H9 (cell line): ENCODE data around the gene PITX1. TPM values are rescaled to one million over a fixed set of nuclear protein-coding genes. Genes with fewer than 3 reads are reported as not detected.

Experiments used
- DNase-seq: peaks from one replicate; pipeline ENCODE4 v3.0.0-alpha.2; 2017
- H2AFZ ChIP-seq: one replicate; pipeline ENCODE4 v1.6.1; 2013; ENCODE audit warnings: mild to moderate bottlenecking, low read length, control low read depth, moderate library complexity
- H2AK5ac ChIP-seq: 2 replicates; pipeline ENCODE4 v1.6.1; 2013; ENCODE audit warnings: low read length, control low read depth, mixed read lengths; ENCODE audit not compliant: insufficient read length
- H2BK120ac ChIP-seq: one replicate; pipeline ENCODE4 v1.6.1; 2013; ENCODE audit warnings: low read depth, mild to moderate bottlenecking, low read length, control low read depth, inconsistent platforms; ENCODE audit not compliant: poor library complexity, severe bottlenecking
- H2BK12ac ChIP-seq: 2 replicates; pipeline ENCODE4 v1.6.1; 2013; ENCODE audit warnings: low read length, control low read depth, mixed read lengths, low read depth; ENCODE audit not compliant: insufficient read length
- H2BK15ac ChIP-seq: 2 replicates; pipeline ENCODE4 v1.6.1; 2013; ENCODE audit warnings: low read depth, low read length, control low read depth
- H2BK20ac ChIP-seq: one replicate; pipeline ENCODE4 v1.6.1; 2013; ENCODE audit warnings: low read depth, mild to moderate bottlenecking, low read length, control low read depth, inconsistent platforms; ENCODE audit not compliant: poor library complexity, severe bottlenecking
- H2BK5ac ChIP-seq: 2 replicates; pipeline ENCODE4 v1.6.1; 2013; ENCODE audit warnings: low read length, control low read depth, mixed read lengths; ENCODE audit not compliant: insufficient read length
- H3K14ac ChIP-seq: 2 replicates; pipeline ENCODE4 v1.6.1; 2013; ENCODE audit warnings: low read length, control low read depth; ENCODE audit not compliant: insufficient read depth
- H3K18ac ChIP-seq: 2 replicates; pipeline ENCODE4 v1.6.1; 2013; ENCODE audit warnings: low read depth, mild to moderate bottlenecking, mixed read lengths, low read length, control low read depth; ENCODE audit not compliant: insufficient read length
- H3K23ac ChIP-seq: 2 replicates; pipeline ENCODE4 v1.6.1; 2013; ENCODE audit warnings: low read length, control low read depth, mixed read lengths, low read depth; ENCODE audit not compliant: insufficient read length
- H3K23me2 ChIP-seq: 2 replicates; pipeline ENCODE4 v1.6.1; 2013; ENCODE audit warnings: low read depth, mild to moderate bottlenecking, mixed read lengths, low read length, control low read depth; ENCODE audit not compliant: insufficient read length, poor library complexity, severe bottlenecking
- H3K27ac ChIP-seq: 2 replicates; pipeline ENCODE4 v1.5.1; 2013; ENCODE audit warnings: low read length, control low read depth, mixed read lengths, low read depth; ENCODE audit not compliant: insufficient read length
- H3K27me3 ChIP-seq: 2 replicates; pipeline ENCODE4 v1.6.1; 2013; ENCODE audit warnings: low read length, control low read depth, inconsistent platforms; ENCODE audit not compliant: insufficient read depth
- H3K4ac ChIP-seq: 2 replicates; pipeline ENCODE4 v1.6.1; 2013; ENCODE audit warnings: low read depth, mild to moderate bottlenecking, control low read depth, inconsistent platforms, low read length, moderate library complexity
- H3K4me1 ChIP-seq: 2 replicates; pipeline ENCODE4 v1.6.1; 2013; ENCODE audit warnings: low read length, control low read depth, inconsistent platforms; ENCODE audit not compliant: insufficient read depth
- H3K4me2 ChIP-seq: 2 replicates; pipeline ENCODE4 v1.6.1; 2013; ENCODE audit warnings: low read length, control low read depth, mixed read lengths; ENCODE audit not compliant: insufficient read length, insufficient read depth
- H3K56ac ChIP-seq: 2 replicates; pipeline ENCODE4 v1.6.1; 2013; ENCODE audit warnings: low read depth, mild to moderate bottlenecking, mixed read lengths, low read length, control low read depth; ENCODE audit not compliant: insufficient read length
- H3K79me1 ChIP-seq: 2 replicates; pipeline ENCODE4 v1.6.1; 2013; ENCODE audit warnings: low read depth, mild to moderate bottlenecking, moderate library complexity, low read length, control low read depth, inconsistent platforms; ENCODE audit not compliant: insufficient read depth, poor library complexity, severe bottlenecking
- H3K79me2 ChIP-seq: 2 replicates; pipeline ENCODE4 v1.6.1; 2013; ENCODE audit warnings: low read length, control low read depth, inconsistent platforms; ENCODE audit not compliant: insufficient read depth
- H3K9ac ChIP-seq: 2 replicates; pipeline ENCODE4 v1.6.1; 2013; ENCODE audit warnings: low read length, control low read depth, mixed read lengths; ENCODE audit not compliant: insufficient read length; ENCODE audit errors: extremely low read depth
- H3K9me3 ChIP-seq: one replicate; pipeline ENCODE4 v1.6.1; 2013; ENCODE audit warnings: low read depth, low read length, inconsistent platforms; ENCODE audit not compliant: control insufficient read depth
- H3T11ph ChIP-seq: one replicate; pipeline ENCODE4 v1.6.1; 2013; ENCODE audit warnings: mild to moderate bottlenecking, low read length, control low read depth, inconsistent platforms
- H4K20me1 ChIP-seq: one replicate; pipeline ENCODE4 v1.6.1; 2013; ENCODE audit not compliant: control insufficient read depth, insufficient read length, insufficient read depth
- H4K5ac ChIP-seq: 2 replicates; pipeline ENCODE4 v1.6.1; 2013; ENCODE audit warnings: low read depth, mild to moderate bottlenecking, mixed read lengths, low read length, control low read depth; ENCODE audit not compliant: insufficient read length
- H4K8ac ChIP-seq: replicated peaks from 2 replicates; pipeline ENCODE4 v1.6.1; 2013; ENCODE audit warnings: low read length, control low read depth, mixed read lengths, low read depth; ENCODE audit not compliant: insufficient read length
- H4K91ac ChIP-seq: 2 replicates; pipeline ENCODE4 v1.6.1; 2013; ENCODE audit warnings: low read depth, mild to moderate bottlenecking, moderate library complexity, mixed read lengths, low read length, control low read depth; ENCODE audit not compliant: insufficient read length
- H3K27ac Mint-ChIP-seq, 3 experiments: 2 replicates in 2 of 3; 3 replicates in 1 of 3; pipeline ENCODE4 v1.8.0; 2020 to 2021; ENCODE audit warnings: mixed read lengths in 3 of 3, mild to moderate bottlenecking in 1 of 3, moderate library complexity in 1 of 3
- H3K27me3 Mint-ChIP-seq: 2 replicates; pipeline ENCODE4 v1.8.0; 2021; ENCODE audit warnings: low read depth, mild to moderate bottlenecking, moderate library complexity, mixed read lengths
- H3K36me3 Mint-ChIP-seq, 3 experiments: 2 replicates in 2 of 3; 3 replicates in 1 of 3; pipeline ENCODE4 v1.8.0; 2020 to 2021; ENCODE audit warnings: low read depth in 3 of 3, mixed read lengths in 3 of 3; ENCODE audit not compliant: insufficient read depth in 1 of 3
- H3K4me1 Mint-ChIP-seq, 2 experiments: 2 replicates each; pipeline ENCODE4 v1.8.0; 2020; ENCODE audit warnings: mixed read lengths in 2 of 2
- H3K4me3 Mint-ChIP-seq, 2 experiments: 2 replicates in 1 of 2; 3 replicates in 1 of 2; pipeline ENCODE4 v1.8.0; 2020 to 2021; ENCODE audit warnings: mild to moderate bottlenecking in 2 of 2, mixed read lengths in 2 of 2, moderate library complexity in 1 of 2
- H3K9me3 Mint-ChIP-seq, 2 experiments: 2 replicates in 1 of 2; 3 replicates in 1 of 2; pipeline ENCODE4 v1.8.0; 2020; ENCODE audit warnings: mild to moderate bottlenecking in 2 of 2, mixed read lengths in 2 of 2, moderate library complexity in 1 of 2
- WGBS: extraction: QIAGEN DNeasy Blood & Tissue Kit; methylation state at CpG from one replicate; pipeline ENCODE4 v1.1.7; 2013; ENCODE audit warnings: missing lambda C conversion rate, low lambda C conversion rate, mixed read lengths; ENCODE audit not compliant: insufficient read length; ENCODE audit errors: extremely low coverage; 5-methylcytosine and 5-hydroxymethylcytosine counted together
- total RNA-seq: library from RNA; stranded (reverse); gene quantifications from 2 replicates; pipeline ENCODE4 v1.2.1, GENCODE V29; 2021
- TF ChIP-seq, protein P1 (sequence below): fragments of 200-600 bp; sonication (generic); conservative IDR thresholded peaks from 3 replicates; pipeline ENCODE4 v1.8.0; 2021; ENCODE audit warnings: antibody characterized with exemption, mild to moderate bottlenecking

Gene PITX1
- total RNA-seq, 1 experiment from 2014 or later = not detected

DNA sequence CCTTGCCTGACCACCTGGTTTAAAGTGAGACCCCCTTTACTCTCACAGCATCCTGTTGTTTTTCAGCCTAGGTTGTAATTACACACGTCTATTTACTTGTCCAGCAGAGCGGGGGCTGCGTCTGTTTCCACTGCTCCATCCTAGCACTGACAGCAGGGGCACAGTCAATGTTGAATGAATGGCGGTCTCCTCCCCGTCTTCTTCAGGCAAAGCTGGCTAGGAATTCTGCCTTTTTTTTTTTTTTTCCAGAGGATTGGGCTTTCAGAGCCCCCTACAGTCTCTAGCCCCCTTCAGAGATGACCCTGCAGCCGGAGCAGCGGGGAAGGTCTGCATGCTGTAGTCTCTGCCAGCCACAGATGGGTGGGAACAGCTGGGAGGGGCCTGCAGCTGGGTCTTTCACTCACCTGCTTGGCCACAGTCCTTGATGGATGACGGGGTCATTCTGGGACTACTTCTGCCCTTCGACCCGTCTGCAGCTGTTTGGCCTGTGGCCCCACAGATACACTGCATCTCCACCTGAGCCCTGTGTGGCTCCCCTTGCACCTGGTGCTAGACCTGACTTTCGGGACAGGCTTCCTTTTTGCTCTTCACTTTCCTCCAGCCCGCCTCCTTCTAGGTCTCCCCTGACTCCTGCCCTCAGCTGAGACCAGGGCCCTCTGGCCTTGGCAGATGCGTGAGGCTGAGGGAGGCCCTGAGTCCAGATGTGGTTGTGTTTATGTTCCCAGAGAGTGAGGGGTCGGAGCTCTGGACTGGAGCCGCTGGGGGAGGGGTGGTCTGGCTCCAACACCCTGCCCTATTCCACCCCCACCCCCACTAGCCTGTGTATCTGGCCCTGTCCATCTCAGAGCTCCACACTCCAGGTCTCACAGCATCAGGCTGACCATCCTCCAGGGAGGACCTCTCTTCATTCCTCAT is 8.0 kb downstream of the PITX1 start:
- Histone ChIP-seq H4K8ac (no peak overlapping the region), H3K79me1 (no peaks in the 10 kb centered on the region)
- TF ChIP-seq, protein P1, sequence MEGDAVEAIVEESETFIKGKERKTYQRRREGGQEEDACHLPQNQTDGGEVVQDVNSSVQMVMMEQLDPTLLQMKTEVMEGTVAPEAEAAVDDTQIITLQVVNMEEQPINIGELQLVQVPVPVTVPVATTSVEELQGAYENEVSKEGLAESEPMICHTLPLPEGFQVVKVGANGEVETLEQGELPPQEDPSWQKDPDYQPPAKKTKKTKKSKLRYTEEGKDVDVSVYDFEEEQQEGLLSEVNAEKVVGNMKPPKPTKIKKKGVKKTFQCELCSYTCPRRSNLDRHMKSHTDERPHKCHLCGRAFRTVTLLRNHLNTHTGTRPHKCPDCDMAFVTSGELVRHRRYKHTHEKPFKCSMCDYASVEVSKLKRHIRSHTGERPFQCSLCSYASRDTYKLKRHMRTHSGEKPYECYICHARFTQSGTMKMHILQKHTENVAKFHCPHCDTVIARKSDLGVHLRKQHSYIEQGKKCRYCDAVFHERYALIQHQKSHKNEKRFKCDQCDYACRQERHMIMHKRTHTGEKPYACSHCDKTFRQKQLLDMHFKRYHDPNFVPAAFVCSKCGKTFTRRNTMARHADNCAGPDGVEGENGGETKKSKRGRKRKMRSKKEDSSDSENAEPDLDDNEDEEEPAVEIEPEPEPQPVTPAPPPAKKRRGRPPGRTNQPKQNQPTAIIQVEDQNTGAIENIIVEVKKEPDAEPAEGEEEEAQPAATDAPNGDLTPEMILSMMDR = no peak

More for the DNA sequence above, 8.0 kb downstream of the PITX1 start:
- H2BK120ac ChIP-seq = no peak overlapping the region
- WGBS = no CpG with 5 or more reads among the region's 15 CpGs
- H3K9ac ChIP-seq = no peak overlapping the region
- Mint-ChIP-seq H3K4me1 (peaks cover 7 to 31% of the 10 kb centered on the region in 2 experiments), H3K27me3 (peaks cover 100% of the 10 kb centered on the region), H3K4me3 (no peak overlapping the region), H3K36me3 (no peaks in the 10 kb centered on the region; a peak in 1 of 7 replicates), H3K9me3 (peaks cover 0 to 6% of the 10 kb centered on the region in 2 experiments; a peak in 2 of 5 replicates), H3K27ac (no peak overlapping the region)
- H4K91ac ChIP-seq = no peak overlapping the region
- H2AK5ac ChIP-seq = no peak overlapping the region
- peaks cover 57% of the 10 kb centered on the region for H3K27me3 ChIP-seq
- no peak overlapping the region for H3K23ac ChIP-seq
- H2AFZ ChIP-seq = no peak overlapping the region
- DNase-seq = no peak
- H3K4me1 ChIP-seq = no peaks in the 10 kb centered on the region
- no peak overlapping the region for H2BK15ac ChIP-seq
- H3K27ac ChIP-seq = no peak overlapping the region
- no peak overlapping the region for H2BK20ac ChIP-seq
- H3K23me2 ChIP-seq = peaks cover 2% of the 10 kb centered on the region
- H3K4ac ChIP-seq = no peak overlapping the region
- no peak overlapping the region for H2BK12ac ChIP-seq
- no peaks in the 10 kb centered on the region for H3K79me2 ChIP-seq
- no peak overlapping the region for H3K14ac ChIP-seq
- no peak overlapping the region for H3K18ac ChIP-seq
- no peaks in the 10 kb centered on the region for H4K20me1 ChIP-seq
- H3K9me3 ChIP-seq = no peaks in the 10 kb centered on the region
- no peak overlapping the region for H3K56ac ChIP-seq
- H4K5ac ChIP-seq = no peak overlapping the region
- no peak overlapping the region for H2BK5ac ChIP-seq
- no peak overlapping the region for H3K4me2 ChIP-seq
- no peak overlapping the region for H3T11ph ChIP-seq
